Right lobe of liver (tissue), 4 donors: ENCODE results near the gene PYDC2.

ENCODE experiments used
- POLR2A ChIP-seq: fragments of 450-650 bp; IDR thresholded peaks from one replicate; pipeline ENCODE4 v1.6.1; 2017; ENCODE audit warnings: antibody characterized with exemption, mild to moderate bottlenecking
- TF ChIP-seq, protein P1 (sequence below), 4 donors: fragments of 200-600 bp in 3 of 4; fragments of 450-650 bp in 1 of 4; IDR thresholded peaks; one replicate each; pipeline versions ENCODE4 v1.5.1 to v1.8.0; 2016 to 2022; ENCODE audit warnings: antibody characterized with exemption in 4 of 4, mild to moderate bottlenecking in 2 of 4
- donor health status: DM: no; HTN: no; CAD: no.
- donor health status: DM: no; HTN: no; CAD: no.
- donor health status: DM: no; HTN: yes; CAD: no.

DNA sequence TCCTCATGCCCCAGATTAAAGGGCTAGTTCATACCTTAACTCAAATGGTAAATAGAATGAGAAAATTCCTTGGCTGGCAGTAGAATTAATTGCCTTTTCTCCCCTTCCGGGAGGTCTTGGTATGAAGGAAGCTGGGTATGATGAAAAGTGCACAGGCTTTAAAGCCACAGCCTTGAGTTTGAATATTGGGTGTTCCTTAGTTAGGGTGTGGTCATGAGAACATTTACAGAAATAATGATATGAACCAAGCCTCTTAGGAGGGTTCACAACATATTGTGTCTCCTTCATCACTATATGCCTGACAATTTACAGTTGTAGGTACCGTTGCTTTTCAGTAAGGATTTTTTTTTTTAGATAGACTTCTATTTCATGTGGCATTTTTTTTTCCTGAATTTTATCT, 48.1 kb downstream of the PYDC2 start:
- TF ChIP-seq, protein P1, sequence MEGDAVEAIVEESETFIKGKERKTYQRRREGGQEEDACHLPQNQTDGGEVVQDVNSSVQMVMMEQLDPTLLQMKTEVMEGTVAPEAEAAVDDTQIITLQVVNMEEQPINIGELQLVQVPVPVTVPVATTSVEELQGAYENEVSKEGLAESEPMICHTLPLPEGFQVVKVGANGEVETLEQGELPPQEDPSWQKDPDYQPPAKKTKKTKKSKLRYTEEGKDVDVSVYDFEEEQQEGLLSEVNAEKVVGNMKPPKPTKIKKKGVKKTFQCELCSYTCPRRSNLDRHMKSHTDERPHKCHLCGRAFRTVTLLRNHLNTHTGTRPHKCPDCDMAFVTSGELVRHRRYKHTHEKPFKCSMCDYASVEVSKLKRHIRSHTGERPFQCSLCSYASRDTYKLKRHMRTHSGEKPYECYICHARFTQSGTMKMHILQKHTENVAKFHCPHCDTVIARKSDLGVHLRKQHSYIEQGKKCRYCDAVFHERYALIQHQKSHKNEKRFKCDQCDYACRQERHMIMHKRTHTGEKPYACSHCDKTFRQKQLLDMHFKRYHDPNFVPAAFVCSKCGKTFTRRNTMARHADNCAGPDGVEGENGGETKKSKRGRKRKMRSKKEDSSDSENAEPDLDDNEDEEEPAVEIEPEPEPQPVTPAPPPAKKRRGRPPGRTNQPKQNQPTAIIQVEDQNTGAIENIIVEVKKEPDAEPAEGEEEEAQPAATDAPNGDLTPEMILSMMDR (IDR thresholded peaks at IDR 0.05): no peak
- no peak for TF ChIP-seq POLR2A
